DMS53 (cell line): ENCODE measurements around the gene CRY1.
"Not testable (repeated sequence)": the region's sequence is repeated elsewhere in the genome, so short reads cannot be mapped to it uniquely, and the experiment has no call there.

Source experiments
- DNase-seq: peaks from one replicate; lab custom pipeline; 2025; lab: John Stamatoyannopoulos, UW

Gene CRY1

GRCh38 chr12:106999446-106999845 lies 93.9 kb downstream of the CRY1 start:
- DNase-seq, result no peak

GRCh38 chr12:106997916-106998315 lies 95.4 kb downstream of the CRY1 start:
- no peak for DNase-seq

- DNase-seq, result not testable (repeated sequence)
These were observed 97.2 kb downstream of the CRY1 start for GRCh38 chr12:106996102-106996501.

- DNase-seq, result no peak
These were observed 98.6 kb downstream of the CRY1 start for GRCh38 chr12:106994579-106995220.

- DNase-seq, result peak; percentile 87
These were observed 105.5 kb downstream of the CRY1 start for GRCh38 chr12:106987846-106988245.

- peak; percentile 99 for DNase-seq
These were observed 106.5 kb downstream of the CRY1 start, which contains the start of gene MTERF2 for GRCh38 chr12:106986625-106987389. Gene MTERF2 (minus strand): TSS chr12:106987146. CDS start chr12:106978714, 8,432 bp downstream.

DNA sequence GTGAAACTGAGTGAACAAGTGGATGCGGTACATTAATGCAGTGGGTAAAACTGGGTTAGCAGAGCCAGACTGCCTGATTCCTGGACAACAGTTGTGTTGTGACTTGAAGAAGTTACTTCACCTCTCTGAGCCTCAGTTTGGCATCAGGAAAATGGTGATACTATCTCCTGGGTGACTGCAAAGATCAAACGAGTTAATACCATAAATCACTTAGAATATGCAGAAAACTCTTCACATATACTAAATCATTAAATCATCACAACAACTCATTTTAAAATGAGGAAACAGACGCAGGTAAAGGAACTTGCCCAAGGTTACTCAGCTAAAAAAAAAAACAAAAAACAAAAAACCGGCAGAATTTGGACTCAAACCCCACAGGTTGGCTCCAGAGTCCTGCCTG lies 107.2 kb downstream of the CRY1 start:
- peak; percentile 39 for DNase-seq

DNA sequence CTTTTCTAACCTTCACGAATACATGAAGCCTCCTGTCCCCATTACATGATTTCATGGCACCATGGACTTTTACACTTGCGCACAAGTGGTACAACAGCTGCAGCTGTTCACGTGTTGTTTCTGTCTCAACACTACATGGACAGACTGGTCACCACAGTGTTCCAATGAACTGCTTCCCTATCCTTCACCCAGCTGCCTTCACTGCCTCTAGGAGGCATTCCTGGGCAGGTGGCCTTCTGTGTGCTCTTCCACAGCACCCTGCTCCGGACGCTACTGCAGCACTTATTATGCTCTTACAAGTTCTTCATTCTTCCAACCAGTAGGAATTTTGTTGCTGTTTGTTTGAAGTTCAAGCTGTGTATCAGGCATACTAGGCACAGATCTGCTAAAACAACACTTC lies 107.9 kb downstream of the CRY1 start:
- DNase-seq, result peak; percentile 60

GRCh38 chr12:106984588-106985137 lies 108.7 kb downstream of the CRY1 start:
- DNase-seq, result no peak

DNA sequence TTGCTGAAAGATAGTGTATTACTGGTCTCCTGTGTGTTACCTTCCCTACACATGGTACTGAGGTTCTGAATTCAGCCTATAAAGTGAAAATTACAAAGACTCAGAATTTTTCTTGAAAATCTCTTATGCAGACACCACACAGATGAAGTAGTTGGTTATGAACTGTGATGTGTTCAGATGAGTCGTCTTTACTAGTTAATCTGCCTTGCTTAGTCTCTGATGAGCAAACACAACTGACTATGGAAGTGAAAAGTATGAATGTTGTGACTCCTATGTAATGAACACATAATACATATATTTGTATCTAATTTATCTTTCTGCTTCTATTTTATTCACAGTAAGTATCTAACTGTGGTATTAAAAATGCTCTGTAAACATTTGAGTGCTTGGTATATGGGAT lies 111.1 kb downstream of the CRY1 start:
- no peak for DNase-seq

DNA sequence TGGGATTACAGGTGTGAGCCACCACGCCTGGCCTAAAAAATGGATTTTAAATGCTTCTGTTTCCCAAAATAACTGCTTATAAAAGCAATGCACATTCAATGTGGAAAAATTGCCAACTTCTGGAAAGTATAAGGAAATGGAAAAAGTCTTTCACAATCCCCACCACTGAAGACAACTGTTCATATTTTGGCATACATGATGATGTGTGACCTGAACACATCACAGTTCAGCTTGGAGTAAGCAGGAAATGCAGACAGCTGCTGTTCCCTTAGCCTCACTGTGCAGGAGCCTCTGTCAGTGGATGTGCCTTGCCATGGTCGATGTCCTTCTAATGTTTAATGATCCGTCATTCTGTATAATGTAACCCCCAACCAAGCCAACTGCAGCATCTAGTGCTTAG lies 111.6 kb downstream of the CRY1 start:
- DNase-seq, result no peak

GRCh38 chr12:106980944-106981343 lies 112.4 kb downstream of the CRY1 start:
- no peak for DNase-seq

GRCh38 chr12:106978035-106978800 lies 115.1 kb downstream of the CRY1 start:
- DNase-seq, result peak; percentile 73

- DNase-seq, result peak; percentile 59
These were observed 116.7 kb downstream of the CRY1 start for GRCh38 chr12:106976668-106977067.

DNA sequence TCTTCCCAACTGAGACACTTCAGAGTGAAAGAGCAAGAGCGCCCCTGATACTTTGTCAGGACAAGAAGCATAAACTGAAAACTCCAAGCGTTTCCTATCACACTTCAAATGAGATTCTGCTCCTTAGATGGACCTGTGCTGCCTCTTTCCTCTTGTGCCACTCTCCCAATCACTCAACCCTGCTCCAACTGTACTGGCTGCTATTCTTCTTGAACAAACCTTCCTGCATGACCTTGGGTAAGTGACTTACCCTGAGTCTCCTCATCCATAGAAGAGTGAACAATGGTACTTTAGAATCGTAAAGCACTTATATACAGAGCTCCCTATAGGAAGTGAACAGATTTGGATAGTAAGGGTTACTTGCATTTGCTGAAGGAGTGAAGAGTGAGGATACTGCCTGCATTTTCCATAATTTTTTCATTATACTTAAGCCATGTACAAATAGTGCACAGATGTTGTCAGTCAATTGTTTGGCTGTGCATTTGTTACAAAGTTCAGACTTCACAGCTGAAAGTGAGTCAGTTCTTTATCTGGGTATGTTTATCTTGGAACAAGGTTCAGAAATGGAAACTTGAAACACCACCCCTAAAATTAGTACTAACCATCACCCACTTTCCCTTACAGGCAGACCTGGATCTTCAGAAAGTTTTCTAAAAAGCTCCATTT lies 117.2 kb downstream of the CRY1 start:
- peak; percentile 82 for DNase-seq

DNA sequence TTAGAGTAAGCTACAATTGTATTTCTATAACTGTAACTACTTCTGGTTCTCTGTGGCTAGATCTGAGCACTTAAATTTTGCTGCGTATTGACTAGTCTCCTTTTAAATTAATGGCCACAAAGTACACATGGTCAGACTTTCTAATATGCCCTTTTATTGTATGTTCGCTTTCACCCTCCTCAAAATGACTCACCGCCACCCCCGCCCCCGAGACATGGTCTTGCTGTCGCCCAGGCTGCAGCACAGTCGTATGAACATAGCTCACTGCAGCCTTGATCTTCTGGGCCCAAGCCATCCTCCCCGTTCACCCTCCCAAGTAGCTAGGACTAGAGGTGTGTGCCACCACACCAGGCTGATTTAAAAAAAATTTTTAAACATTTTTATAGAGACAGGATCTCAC lies 118.3 kb downstream of the CRY1 start:
- DNase-seq, result peak; percentile 78

DNA sequence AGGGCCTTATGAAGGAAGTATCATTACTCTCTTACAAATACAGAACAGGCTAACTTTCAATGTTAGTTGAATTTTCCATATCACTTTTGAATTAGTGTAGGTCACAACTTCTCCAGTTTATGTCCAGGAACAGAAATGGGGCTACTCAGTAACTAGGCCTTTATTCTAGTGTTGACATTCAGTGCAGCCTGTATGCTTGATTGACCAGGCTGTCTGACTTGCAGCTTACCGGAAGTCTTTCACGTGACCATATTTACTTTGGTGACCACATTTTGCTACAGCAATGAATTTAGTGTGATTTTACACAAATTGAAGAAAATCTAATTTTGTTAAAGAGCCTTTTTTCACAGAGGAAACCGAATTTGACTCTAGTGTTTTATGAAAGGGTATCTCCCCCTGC lies 118.8 kb downstream of the CRY1 start:
- DNase-seq, result peak; percentile 97

DNA sequence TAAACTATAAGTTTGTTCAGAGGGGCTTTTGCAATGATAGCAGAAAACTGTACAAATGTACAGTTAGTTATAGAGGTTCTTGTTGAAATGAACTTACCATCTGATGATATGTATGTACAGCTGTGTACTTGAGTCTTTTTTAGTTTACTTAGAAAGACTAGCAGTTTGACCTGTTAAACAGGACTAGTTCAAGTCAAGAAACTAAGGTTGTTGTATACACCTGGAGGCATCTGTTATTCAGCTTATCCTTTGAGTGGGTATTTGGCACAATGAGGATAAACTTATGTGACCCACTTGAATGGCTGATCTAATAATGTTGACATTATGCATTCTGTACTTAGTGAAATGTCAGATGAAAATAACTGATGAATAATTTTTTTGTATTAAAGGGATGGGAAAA lies 119.8 kb downstream of the CRY1 start:
- DNase-seq, result peak; percentile 96

GRCh38 chr12:106971065-106971464 lies 122.3 kb downstream of the CRY1 start:
- DNase-seq, result no peak

- no peak for DNase-seq
These were observed 128.8 kb downstream of the CRY1 start for GRCh38 chr12:106964526-106964925.

- DNase-seq, result no peak
These were observed 131.1 kb downstream of the CRY1 start for GRCh38 chr12:106962286-106962685.

GRCh38 chr12:106960443-106960842 lies 132.9 kb downstream of the CRY1 start:
- DNase-seq, result no peak
